Stimulated activated CD8-positive, alpha-beta memory T cell treated with anti-CD3 and anti-CD28 coated beads, Interleukin-7, amount 100 ng/mL, for 24 hours (primary cell): ENCODE measurements around the gene RNF157.
"Not testable (repeated sequence)": the region's sequence is repeated elsewhere in the genome, so short reads cannot be mapped to it uniquely, and the experiment has no call there.

Experiments used
- DNase-seq: peaks from one replicate; pipeline ENCODE4 v3.0.0-alpha.2; 2020; ENCODE audit warnings: low read depth

Gene RNF157

GRCh38 chr17:76233588-76234353, 6.5 kb downstream of the RNF157 start:
- DNase-seq: no peak

DNA sequence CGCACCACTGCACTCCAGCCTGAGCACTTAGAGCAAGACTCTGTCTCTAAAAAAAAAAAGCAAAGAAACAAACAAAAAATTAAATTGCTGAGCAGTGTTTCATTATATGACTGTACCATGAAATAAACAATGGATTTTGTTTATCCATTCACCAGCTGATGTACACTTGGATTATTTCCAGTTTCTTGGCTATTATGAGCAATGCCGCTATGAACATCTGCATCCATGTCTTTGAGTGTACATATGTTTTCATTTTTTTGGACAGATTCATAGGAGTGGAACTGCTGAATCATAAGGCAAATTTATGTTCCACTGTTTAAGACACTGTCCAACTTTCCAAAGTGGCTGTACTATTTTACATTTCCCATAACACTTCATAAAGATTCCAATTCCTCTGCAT, 8.0 kb downstream of the RNF157 start:
- DNase-seq: no peak

GRCh38 chr17:76226749-76227148, 13.5 kb downstream of the RNF157 start:
- DNase-seq: not testable (repeated sequence)

- DNase-seq: not testable (repeated sequence)
Measured at GRCh38 chr17:76225373-76226086, 14.8 kb downstream of the RNF157 start.

- DNase-seq: no peak
Measured at GRCh38 chr17:76223802-76224201, 16.5 kb downstream of the RNF157 start.

GRCh38 chr17:76219670-76220383, 20.5 kb downstream of the RNF157 start:
- no peak for DNase-seq

- no peak for DNase-seq
Measured at GRCh38 chr17:76217081-76217480, 23.2 kb downstream of the RNF157 start.

- no peak for DNase-seq
Measured at GRCh38 chr17:76213491-76213890, 26.8 kb downstream of the RNF157 start.

- DNase-seq: no peak
Measured at GRCh38 chr17:76208120-76208519, 32.2 kb downstream of the RNF157 start.

GRCh38 chr17:76207275-76208059, 32.8 kb downstream of the RNF157 start:
- DNase-seq: no peak

GRCh38 chr17:76205542-76206144, 34.6 kb downstream of the RNF157 start:
- not testable (repeated sequence) for DNase-seq

- no peak for DNase-seq
Measured at GRCh38 chr17:76204277-76204676, 36.0 kb downstream of the RNF157 start.

- DNase-seq: no peak
Measured at GRCh38 chr17:76200354-76200753, 39.9 kb downstream of the RNF157 start.

DNA sequence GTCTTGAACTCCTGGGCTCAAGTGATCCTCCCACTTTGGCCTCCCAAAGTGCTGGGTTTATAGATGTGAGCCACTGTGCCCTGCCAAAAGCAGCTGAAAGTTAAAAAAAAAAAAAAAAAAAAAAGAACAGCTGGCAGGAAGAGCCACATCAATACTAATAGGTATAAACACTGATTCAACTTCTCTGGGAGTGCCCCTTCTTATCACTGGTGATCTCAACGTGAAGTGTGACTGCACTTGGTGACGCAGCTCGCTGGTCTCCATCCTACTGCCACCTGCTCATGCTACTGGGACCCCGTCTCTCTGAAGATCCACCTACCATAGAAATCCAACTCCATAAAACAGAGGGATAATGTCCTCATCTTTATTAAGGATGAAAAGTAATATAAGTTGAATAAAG, 40.8 kb downstream of the RNF157 start:
- DNase-seq: peak; percentile 30

- no peak for DNase-seq
Measured at GRCh38 chr17:76198702-76199101, 41.6 kb downstream of the RNF157 start.

DNA sequence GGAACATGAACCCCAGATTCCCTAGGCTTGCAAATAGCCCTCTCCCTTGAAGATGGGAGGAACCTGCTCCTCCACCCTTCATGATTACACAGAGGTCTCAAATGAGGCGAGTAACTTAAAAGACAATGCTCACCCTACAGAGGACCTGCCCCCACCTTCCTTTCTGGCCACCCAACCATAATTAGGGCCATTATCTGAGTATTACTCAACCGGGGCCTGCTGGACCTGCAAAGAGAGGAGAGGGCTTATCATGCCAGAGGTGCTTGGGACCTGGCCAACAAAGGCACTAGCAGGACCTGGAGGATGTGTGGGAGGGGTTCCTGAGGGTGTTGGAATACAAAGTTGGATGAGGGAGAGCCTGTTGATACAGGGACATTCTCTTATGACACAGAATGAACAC, 42.4 kb downstream of the RNF157 start:
- DNase-seq: no peak

GRCh38 chr17:76196675-76197074, 43.6 kb downstream of the RNF157 start:
- DNase-seq: no peak

DNA sequence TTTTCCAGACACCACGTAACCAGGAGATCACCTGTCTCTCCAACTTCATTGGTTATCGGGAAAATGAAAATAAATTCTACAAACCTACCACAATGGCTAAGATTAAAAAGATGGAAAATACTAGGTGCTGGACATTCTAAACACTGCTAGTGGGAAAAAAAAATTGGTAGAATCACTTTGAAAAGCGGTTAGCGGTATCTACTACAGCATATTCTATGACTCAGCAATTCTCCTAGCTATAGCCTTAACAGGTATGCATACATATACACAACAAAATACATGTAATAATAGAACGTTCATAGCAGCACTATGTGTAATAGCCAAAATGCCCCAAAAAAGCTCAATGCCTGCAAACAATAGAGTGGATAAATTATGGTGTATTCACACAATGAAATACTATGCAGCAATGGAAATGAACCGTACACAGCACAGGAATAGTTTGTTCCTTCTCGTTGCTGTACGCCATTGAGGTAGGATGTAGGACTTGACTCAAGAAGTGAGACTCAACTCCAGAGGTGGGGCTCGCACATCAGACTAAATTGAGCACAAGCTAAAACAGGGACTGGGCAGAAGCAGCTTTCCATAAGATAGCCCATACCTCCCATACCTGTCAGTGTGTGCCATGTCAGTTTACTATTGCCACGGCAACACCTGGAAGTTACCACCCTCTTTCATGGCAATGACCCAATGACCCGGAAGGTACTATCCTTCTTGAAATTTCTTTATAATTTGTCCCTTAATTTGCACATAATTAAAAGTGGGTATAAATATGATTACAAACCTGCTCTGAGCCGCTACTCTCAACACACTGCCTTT, 44.8 kb downstream of the RNF157 start:
- no peak for DNase-seq

DNA sequence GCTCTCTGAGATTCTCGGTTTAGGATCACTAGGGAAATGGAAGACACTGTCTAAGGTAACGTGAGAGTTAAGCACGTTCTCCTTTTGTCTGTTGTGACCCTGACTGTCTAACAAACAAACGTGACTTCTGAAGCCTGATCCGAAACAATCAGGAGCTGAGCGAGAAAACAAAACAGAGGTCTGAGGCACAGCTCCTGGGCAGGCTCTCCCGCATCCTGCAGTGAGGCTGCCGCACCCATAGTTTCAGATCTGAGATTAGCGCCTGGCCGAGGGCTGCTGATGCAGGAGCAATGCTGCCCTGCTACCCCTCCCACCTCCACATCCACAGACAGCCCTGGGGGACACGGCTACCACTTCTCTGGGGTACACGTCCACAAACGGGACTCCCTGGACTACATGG, 46.7 kb downstream of the RNF157 start:
- DNase-seq: no peak

GRCh38 chr17:76191896-76192295, 48.4 kb downstream of the RNF157 start:
- no peak for DNase-seq

DNA sequence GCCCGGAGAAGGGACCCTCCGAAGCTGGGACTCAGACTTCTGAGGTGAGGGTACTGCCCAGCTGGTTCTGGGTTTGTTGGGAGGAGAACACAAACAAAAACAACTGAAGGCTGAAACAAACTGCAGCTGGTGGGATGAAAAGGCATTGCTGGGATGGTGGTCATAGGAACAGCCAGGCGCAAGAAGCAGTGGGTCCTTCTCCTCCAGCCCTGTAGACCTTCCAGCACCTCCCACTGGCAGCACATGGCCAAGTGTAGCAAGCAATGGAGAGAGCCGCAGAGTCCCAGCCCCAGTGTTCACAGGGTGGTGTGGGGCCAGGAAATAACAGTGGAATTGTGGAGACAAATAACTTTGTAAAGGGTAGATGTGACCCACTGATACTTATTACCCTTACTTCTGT, 50.6 kb downstream of the RNF157 start:
- no peak for DNase-seq
